ENCODE measurements around the gene AP1S3. TPM values are rescaled to one million over a fixed set of nuclear protein-coding genes. Genes with fewer than 3 reads are reported as not detected.
"Not testable (repeated sequence)": the region's sequence is repeated elsewhere in the genome, so short reads cannot be mapped to it uniquely, and the experiment has no call there.

AP1S3 gene
- total RNA-seq, 2 donors from 2014 or later = 2.0 to 8.3 TPM

DNA sequence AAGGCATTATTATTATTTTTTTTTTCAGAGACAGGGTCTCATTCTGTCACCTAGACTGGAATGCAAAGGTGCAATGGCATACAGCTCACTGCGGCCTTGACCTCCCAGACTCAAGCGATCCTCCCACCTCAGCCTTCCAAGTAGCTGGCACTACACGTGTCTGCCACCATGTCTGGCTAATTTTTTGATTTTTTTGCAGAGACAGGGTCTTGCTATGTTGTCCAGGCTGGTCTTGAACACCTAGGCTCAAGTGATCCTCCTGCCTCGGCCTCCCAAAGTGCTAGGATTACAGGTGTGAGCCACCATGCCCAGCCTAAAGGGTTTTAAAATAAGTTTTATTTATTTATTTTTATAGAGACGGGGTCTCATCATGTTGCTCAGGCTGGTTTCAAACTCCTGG lies 45.3 kb upstream of the AP1S3 start:
- Histone ChIP-seq H3K4me1 (no peaks in the 10 kb centered on the region), H3K4me3 (no peak overlapping the region), H3K9me3 (no peaks in the 10 kb centered on the region), H3K27me3 (no peaks in the 10 kb centered on the region), H3K36me3 (replicated peaks in 1 of 2; ENCODE audit: insufficient read depth in 1 of 2, low read depth in 2 of 2) (peaks cover 0 to 16% of the 10 kb centered on the region in 2 donors), H3K27ac (no peak overlapping the region)
- intact Hi-C loops (cut with DNase I) = no loop called here
- ATAC-seq (no peak), DNase-seq (no peak)
- TF ChIP-seq POLR2A (IDR thresholded peaks at IDR 0.05) = no peak
- TF ChIP-seq, protein P1, sequence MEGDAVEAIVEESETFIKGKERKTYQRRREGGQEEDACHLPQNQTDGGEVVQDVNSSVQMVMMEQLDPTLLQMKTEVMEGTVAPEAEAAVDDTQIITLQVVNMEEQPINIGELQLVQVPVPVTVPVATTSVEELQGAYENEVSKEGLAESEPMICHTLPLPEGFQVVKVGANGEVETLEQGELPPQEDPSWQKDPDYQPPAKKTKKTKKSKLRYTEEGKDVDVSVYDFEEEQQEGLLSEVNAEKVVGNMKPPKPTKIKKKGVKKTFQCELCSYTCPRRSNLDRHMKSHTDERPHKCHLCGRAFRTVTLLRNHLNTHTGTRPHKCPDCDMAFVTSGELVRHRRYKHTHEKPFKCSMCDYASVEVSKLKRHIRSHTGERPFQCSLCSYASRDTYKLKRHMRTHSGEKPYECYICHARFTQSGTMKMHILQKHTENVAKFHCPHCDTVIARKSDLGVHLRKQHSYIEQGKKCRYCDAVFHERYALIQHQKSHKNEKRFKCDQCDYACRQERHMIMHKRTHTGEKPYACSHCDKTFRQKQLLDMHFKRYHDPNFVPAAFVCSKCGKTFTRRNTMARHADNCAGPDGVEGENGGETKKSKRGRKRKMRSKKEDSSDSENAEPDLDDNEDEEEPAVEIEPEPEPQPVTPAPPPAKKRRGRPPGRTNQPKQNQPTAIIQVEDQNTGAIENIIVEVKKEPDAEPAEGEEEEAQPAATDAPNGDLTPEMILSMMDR (IDR thresholded peaks at IDR 0.05) = no peak
- WGBS, 2 donors = 93 to 98% methylated on average over 5 of the region's 5 CpGs

DNA sequence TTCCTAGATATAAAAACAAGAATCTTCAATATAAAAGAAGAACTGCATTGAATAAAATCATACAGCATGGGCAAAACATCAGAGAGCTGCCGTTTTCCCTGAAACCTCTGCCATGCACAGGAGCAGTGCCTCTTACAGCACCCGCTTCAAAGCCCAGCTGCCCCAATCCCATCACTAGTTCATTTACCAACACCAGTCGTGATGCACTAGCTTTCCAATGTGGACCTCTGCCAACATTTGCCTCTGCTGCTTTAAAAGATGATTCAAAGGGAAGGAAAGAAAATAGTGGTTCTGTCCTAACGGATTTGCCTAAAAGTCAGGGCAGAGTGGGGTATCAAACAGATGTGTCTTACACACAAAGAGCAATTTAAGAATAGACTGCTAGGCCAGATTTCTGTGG lies 43.4 kb upstream of the AP1S3 start:
- Histone ChIP-seq H3K4me1 (no peaks in the 10 kb centered on the region), H3K27me3 (no peaks in the 10 kb centered on the region), H3K36me3 (replicated peaks in 1 of 2; ENCODE audit: insufficient read depth in 1 of 2, low read depth in 2 of 2) (peaks cover 0 to 18% of the 10 kb centered on the region in 2 donors), H3K9me3 (no peaks in the 10 kb centered on the region), H3K27ac (no peak overlapping the region), H3K4me3 (no peak overlapping the region)
- ATAC-seq (no peak), DNase-seq (no peak)
- intact Hi-C loops (cut with DNase I) = no loop called here
- 72 to 82% methylated on average over 4 of the region's 4 CpGs for WGBS, 2 donors
- no peak for TF ChIP-seq POLR2A (IDR thresholded peaks at IDR 0.05)
- TF ChIP-seq, protein P1 (IDR thresholded peaks at IDR 0.05) = no peak

DNA sequence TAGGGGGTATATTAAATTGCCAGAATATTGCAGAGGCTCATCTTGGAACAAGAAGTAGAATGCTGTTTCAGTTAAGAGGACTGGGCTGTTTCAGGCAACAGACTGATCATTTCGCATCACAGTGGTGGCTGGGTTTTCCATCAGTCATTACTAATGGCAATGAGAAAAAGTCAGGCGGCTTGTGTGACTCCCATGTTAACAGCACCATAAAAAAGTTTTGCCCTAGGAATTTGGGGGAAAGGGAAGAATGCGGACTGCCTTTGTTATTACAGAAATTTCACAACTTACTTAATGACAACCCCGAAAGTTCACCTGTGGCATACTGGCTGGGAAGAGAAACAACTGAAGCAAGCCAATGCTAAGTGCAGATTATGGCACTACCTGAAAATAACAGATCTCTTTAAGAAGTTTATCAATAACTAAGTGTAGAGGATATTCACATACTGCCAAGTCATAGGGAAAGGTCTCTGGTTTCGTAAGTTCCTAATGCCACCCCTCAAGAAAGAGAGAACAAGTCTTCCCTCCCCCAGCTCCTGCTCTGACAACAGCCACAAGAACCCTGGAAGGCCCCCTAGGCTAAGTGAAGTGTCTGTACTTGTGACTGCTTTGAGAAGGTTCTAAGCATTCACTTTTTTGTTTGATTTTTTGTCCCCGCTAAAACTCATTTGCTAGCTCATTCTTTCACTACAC lies 40.5 kb upstream of the AP1S3 start:
- no peak overlapping the region for H3K27ac ChIP-seq
- 82 to 91% methylated on average over 6 of the region's 6 CpGs for WGBS, 2 donors
- H3K4me1 ChIP-seq = no peaks in the 10 kb centered on the region
- no peaks in the 10 kb centered on the region for H3K27me3 ChIP-seq
- peaks cover 0 to 20% of the 10 kb centered on the region in 2 donors for H3K36me3 ChIP-seq (replicated peaks in 1 of 2; ENCODE audit: insufficient read depth in 1 of 2, low read depth in 2 of 2)
- ATAC-seq = no peak
- TF ChIP-seq, protein P1 (IDR thresholded peaks at IDR 0.05) = no peak
- TF ChIP-seq POLR2A (IDR thresholded peaks at IDR 0.05) = no peak
- intact Hi-C loops (cut with DNase I) = no loop called here
- no peak for DNase-seq
- no peaks in the 10 kb centered on the region for H3K9me3 ChIP-seq
- no peak overlapping the region for H3K4me3 ChIP-seq

DNA sequence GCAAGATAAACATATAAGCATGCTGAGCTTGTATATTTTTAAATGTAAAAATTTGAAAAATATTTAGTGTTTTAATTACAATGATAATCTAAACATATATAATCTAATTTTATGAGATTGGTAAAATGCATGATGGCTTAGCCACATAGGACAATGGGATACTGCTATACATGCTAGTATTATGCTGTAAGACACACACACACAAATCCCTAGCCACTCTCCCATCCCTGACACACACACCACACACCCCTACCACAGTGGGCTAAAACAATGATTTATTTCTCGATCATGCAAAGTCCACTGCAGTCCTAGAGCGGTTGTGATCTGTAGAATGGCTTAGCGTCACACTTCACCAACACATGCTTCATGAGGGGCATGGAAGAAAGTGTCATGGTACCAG lies 36.3 kb upstream of the AP1S3 start:
- Histone ChIP-seq H3K4me1 (no peaks in the 10 kb centered on the region), H3K36me3 (replicated peaks in 1 of 2; ENCODE audit: insufficient read depth in 1 of 2, low read depth in 2 of 2) (peaks cover 0 to 9% of the 10 kb centered on the region in 2 donors), H3K27ac (no peak overlapping the region), H3K27me3 (no peaks in the 10 kb centered on the region), H3K4me3 (no peak overlapping the region), H3K9me3 (no peaks in the 10 kb centered on the region)
- DNase-seq (no peak), ATAC-seq (no peak)
- 100% methylated on average over 2 to 3 of the region's 3 CpGs for WGBS, 2 donors
- TF ChIP-seq POLR2A (IDR thresholded peaks at IDR 0.05) = no peak
- TF ChIP-seq, protein P1 (IDR thresholded peaks at IDR 0.05) = no peak
- intact Hi-C loops (cut with DNase I) = no loop called here

DNA sequence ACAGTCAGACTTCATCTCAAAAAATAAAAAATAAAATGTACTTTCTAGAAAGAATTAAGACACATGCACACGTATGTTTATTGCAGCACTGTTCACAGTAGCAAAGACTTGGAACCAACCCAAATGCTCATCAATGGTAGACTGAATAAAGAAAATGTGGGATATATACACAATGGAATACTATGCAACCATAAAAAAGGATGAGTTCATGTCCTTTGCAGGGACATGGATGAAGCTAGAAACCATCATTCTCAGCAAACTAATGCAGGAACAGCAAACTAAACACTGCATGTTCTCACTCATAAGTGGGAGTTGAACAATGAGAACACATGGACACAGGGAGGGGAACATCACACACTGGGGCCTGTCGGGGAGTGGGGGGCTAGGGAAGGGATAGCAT lies 35.4 kb upstream of the AP1S3 start:
- H3K4me3 ChIP-seq; H3K4me1 ChIP-seq; DNase-seq; ATAC-seq; H3K36me3 ChIP-seq (replicated peaks in 1 of 2; ENCODE audit: insufficient read depth in 1 of 2, low read depth in 2 of 2); intact Hi-C loops (cut with DNase I); H3K27me3 ChIP-seq; H3K27ac ChIP-seq; H3K9me3 ChIP-seq: not testable (repeated sequence)
- WGBS, 2 donors = 89 to 100% methylated on average over 2 of the region's 2 CpGs

DNA sequence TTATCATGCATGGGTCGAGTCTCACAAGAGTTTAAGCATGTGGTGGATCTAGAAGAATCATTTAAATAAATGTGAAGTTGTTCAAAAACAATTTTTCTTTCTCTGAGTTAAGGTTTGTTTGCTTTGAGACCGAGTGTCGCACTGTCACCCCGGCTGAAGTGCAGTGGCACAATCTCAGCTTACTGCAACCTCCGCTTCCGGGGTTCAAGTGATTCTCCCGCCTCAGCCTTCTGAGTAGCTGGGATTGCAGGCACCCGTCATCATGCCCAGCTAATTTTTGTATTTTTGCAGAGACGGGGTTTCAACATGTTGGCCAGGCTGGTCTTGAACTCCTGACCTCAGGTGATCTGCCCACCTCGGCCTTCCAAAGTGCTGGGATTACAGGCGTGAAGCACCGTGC lies 34.3 kb upstream of the AP1S3 start:
- intact Hi-C loops (cut with DNase I); H3K27me3 ChIP-seq; H3K4me1 ChIP-seq; DNase-seq; H3K36me3 ChIP-seq (replicated peaks in 1 of 2; ENCODE audit: insufficient read depth in 1 of 2, low read depth in 2 of 2); ATAC-seq; H3K4me3 ChIP-seq; H3K27ac ChIP-seq; H3K9me3 ChIP-seq: not testable (repeated sequence)
- 89 to 97% methylated on average over 12 of the region's 12 CpGs for WGBS, 2 donors
